SKM-1 (cell line): ENCODE measurements around the gene PPP3R1.

Experiments
- DNase-seq: peaks from one replicate; lab custom pipeline; 2025; ENCODE audit not compliant: unreplicated experiment; lab: John Stamatoyannopoulos, UW

The PPP3R1 gene

GRCh38 chr2:68236103-68236734 lies 16.1 kb downstream of the PPP3R1 start:
- no peak for DNase-seq

DNA sequence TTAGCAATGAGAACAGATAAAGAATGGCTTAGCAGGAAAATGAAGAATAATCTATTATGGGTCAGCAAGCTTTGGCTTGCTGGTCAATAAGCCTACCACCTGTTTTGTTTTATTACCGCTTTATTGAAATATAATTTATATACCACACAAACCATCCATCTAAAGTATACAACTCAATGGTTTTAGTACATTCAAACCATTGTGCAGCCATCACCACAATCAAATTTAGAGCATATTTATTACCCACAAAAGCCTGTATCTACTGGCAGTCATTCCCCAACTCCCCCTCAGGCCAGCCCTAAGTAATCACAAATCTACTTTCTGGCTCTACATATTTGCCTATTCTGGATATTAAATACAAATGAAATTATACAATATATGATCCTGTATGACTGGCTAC lies 17.2 kb downstream of the PPP3R1 start:
- DNase-seq = no peak

DNA sequence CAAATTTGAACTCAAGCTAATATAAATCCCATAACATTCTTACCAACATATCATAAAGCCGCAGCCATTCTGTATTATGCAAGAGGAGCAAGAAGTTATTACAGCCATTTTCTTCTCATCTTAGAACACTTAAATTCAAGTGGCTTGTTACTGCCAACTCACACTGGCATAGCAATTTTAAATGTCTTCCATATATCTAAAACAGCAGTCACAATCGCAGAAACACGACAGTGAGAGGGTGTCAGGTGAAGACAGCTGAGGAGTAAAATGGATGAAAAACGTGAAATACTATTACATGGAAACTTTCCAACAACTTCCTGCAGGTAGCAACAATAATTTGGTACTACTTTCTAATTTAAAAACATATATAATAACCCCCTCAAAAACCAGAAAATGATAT lies 17.9 kb downstream of the PPP3R1 start:
- DNase-seq = no peak

DNA sequence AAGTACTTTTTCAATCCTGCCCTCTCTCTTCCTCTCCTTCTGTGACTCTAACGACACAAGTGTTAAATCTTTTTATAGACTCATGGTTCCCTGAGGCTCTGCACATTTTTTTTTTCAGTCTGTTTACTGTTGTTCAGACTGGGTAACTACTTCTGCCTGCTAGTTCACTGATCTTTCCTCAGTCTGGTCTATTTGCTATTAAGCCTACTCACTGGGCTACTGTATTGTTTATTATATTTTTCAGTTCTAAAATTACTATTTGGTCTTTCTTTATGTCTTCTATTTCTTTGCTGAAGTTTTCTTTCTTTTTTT lies 21.3 kb downstream of the PPP3R1 start:
- no peak for DNase-seq

- no peak for DNase-seq
These were observed 21.9 kb downstream of the PPP3R1 start for GRCh38 chr2:68230241-68231060.

- no peak for DNase-seq
These were observed 25.5 kb downstream of the PPP3R1 start for GRCh38 chr2:68226794-68227193.

GRCh38 chr2:68225119-68225632 lies 27.2 kb downstream of the PPP3R1 start:
- DNase-seq = peak; percentile 49

DNA sequence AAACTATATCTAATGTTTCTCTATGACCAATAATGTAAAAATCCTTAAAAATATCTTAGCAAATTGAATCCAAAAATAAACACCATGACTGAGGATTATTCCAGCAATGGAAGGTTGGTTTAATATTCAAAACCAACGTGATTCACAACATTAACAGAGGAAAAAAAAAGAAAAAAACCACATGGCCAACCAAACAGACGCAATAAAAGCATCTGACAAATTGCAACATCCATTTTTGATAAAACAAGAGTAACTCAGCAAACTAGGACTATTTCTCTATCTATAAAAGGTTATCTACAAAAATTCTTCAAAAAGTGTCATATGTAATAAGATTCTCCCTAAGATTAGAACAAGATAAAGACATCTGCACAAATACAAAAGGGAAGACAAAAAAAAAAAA lies 28.9 kb downstream of the PPP3R1 start:
- no peak for DNase-seq

- no peak for DNase-seq
These were observed 30.0 kb downstream of the PPP3R1 start for GRCh38 chr2:68222287-68222686.

GRCh38 chr2:68218343-68218901 lies 33.9 kb downstream of the PPP3R1 start:
- DNase-seq = no peak

DNA sequence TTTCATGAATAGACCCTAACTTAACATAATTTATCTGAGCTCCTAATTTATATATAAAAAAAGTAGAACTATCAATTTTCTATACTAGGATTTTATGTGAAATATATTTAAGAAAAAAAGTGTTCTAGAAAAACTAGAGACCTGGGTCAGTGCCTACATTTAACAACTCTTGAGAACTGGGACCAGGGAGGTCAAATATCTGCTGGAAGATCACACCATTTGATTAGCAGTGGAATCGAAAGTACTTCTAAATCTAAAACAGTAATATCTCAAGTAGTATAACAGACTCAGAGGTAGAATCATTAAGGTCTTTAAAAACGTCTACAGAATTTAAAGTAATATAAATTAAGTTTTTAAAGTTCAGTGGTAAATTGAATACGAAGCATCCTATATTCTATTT lies 34.6 kb downstream of the PPP3R1 start:
- DNase-seq = no peak

DNA sequence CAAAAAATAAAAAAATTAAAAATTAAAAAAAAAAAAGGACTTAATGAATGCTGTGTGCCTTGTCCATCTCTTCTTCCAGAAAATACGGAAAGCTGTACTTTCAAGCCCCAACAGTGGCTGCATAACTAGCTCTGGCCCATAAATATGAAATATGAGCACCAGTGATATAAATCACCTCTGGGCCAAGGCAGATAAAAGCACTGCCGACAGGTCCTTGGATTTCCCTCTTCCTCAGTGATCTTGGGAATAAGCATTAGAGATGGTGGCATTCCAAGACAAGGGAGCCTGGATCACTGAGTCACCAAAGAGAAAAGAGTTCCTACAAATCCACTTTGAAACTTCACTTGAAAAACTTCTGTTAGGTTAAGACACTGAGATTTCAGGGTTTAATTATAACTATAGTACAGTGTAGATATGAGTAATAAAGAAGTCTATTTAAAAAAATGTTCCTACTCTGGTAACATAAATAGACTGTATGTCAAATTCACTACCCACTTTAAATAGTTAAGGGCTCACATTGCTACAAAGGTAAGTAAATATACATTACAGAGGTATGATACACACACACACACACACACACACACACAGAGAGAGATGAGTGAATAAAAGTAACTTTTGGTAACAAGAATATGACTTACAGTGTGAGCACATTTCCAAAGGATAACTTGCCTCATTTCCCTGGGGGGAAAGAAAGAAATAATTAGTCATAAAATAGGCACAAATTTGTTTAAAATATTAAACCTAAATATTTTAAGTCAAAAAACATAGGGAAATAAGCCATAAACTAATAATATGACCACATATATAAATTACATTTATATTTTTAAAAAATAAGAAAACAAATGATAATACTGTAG lies 35.6 kb downstream of the PPP3R1 start:
- no peak for DNase-seq

GRCh38 chr2:68214381-68214780 lies 38.0 kb downstream of the PPP3R1 start:
- no peak for DNase-seq

GRCh38 chr2:68206793-68207192 lies 45.5 kb downstream of the PPP3R1 start:
- DNase-seq = no peak

GRCh38 chr2:68203587-68203986 lies 48.7 kb downstream of the PPP3R1 start:
- DNase-seq = no peak

- no peak for DNase-seq
These were observed 52.1 kb downstream of the PPP3R1 start for GRCh38 chr2:68200157-68200787.

- no peak for DNase-seq
These were observed 56.1 kb downstream of the PPP3R1 start for GRCh38 chr2:68196120-68196716.

DNA sequence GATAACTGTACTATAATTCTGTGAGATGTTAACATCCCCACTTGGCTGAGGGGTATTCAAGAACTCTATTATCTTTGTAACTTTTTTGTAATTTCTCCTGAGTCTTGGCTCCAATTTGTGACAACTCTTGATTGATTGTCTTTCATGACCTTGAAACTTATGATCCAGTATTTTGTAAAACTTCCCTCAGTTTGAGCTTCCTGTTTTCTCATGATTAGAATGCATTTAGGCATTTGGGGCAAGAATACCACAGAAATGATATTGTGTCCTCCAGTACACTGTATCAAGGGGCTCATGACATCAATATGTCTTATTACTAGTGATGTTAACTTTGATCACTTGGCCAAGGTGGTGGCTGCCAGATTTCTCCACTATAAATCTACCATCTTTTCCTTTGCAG lies 57.2 kb downstream of the PPP3R1 start:
- no peak for DNase-seq

DNA sequence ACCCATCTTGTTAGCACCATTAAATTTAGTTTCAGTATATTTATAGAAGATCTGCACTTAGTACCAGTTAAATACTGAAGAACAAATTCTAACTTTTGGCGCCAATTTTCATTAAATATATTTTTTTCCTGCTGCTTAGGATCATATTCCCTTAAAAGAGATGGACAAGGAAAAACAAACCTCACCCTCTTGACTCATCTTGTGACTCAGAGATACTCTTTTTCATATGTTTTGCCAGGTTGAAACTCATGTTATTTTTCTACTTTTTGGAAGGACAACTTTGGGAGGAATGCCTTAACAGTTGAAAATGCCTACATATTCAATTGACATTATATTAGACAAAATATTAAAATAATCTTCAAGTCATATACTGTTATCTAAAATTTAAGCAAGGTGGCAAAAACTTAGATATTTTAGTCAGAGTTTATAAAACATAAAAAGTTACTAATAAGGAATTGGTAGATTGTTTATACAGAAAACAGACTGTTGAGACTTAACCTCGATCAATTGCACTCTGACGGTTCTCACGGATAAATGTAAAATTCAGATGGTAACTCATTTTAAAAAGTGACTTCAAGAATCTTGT lies 58.5 kb downstream of the PPP3R1 start:
- DNase-seq = no peak

- no peak for DNase-seq
These were observed 59.2 kb downstream of the PPP3R1 start for GRCh38 chr2:68193144-68193543.
